Subcutaneous abdominal adipose tissue (tissue), 5 donors: ENCODE data around the gene SIX4.

ENCODE experiments used
- H3K27ac ChIP-seq: one replicate; pipeline ENCODE4 v1.7.0; 2013; ENCODE audit warnings: low read depth, mild to moderate bottlenecking, inconsistent platforms, low read length, moderate library complexity
- H3K27me3 ChIP-seq, 5 donors: one replicate each; pipeline ENCODE4 v1.7.0; 2013; ENCODE audit warnings: low read length in 5 of 5, inconsistent platforms in 1 of 5; ENCODE audit not compliant: control insufficient read depth in 5 of 5, insufficient read depth in 4 of 5
- H3K36me3 ChIP-seq, 5 donors: one replicate each; pipeline ENCODE4 v1.7.0; 2013; ENCODE audit warnings: low read length in 5 of 5; ENCODE audit not compliant: control insufficient read depth in 5 of 5, insufficient read depth in 5 of 5
- H3K4me1 ChIP-seq, 5 donors: one replicate each; pipeline ENCODE4 v1.7.0; 2013; ENCODE audit warnings: low read length in 5 of 5, mild to moderate bottlenecking in 3 of 5, moderate library complexity in 1 of 5; ENCODE audit not compliant: control insufficient read depth in 5 of 5, insufficient read depth in 5 of 5
- H3K4me3 ChIP-seq, 5 donors: one replicate each; pipeline ENCODE4 v1.7.0; 2013; ENCODE audit warnings: low read length in 5 of 5, low read depth in 1 of 5
- H3K9ac ChIP-seq, 5 donors: one replicate each; pipeline ENCODE4 v1.7.0; 2013; ENCODE audit warnings: low read length in 5 of 5, mild to moderate bottlenecking in 4 of 5, moderate library complexity in 3 of 5
- H3K9me3 ChIP-seq, 5 donors: one replicate each; pipeline ENCODE4 v1.7.0; 2013; ENCODE audit warnings: low read length in 5 of 5; ENCODE audit not compliant: control insufficient read depth in 5 of 5
- donor health status: healthy.
- donor health status: healthy.
- donor health status: healthy.
- donor health status: healthy.
- donor health status: healthy.

Gene SIX4

GRCh38 chr14:60670989-60671388, 53.2 kb downstream of the SIX4 start:
- H3K9me3 ChIP-seq: no peaks in the 10 kb centered on the region
- H3K36me3 ChIP-seq: no peaks in the 10 kb centered on the region
- H3K4me1 ChIP-seq: no peaks in the 10 kb centered on the region
- no peak overlapping the region for H3K9ac ChIP-seq
- H3K27ac ChIP-seq: no peak overlapping the region
- no peaks in the 10 kb centered on the region for H3K27me3 ChIP-seq
- H3K4me3 ChIP-seq: no peak overlapping the region

- no peaks in the 10 kb centered on the region for H3K36me3 ChIP-seq
- no peaks in the 10 kb centered on the region for H3K9me3 ChIP-seq
- no peaks in the 10 kb centered on the region for H3K27me3 ChIP-seq
- H3K27ac ChIP-seq: no peak overlapping the region
- H3K4me1 ChIP-seq: no peaks in the 10 kb centered on the region
- H3K9ac ChIP-seq: no peak overlapping the region
- no peak overlapping the region for H3K4me3 ChIP-seq
Observed at GRCh38 chr14:60668431-60669112, 55.6 kb downstream of the SIX4 start.

GRCh38 chr14:60665177-60665550, 59.0 kb downstream of the SIX4 start:
- Histone ChIP-seq H3K36me3 (no peaks in the 10 kb centered on the region), H3K4me3 (no peak overlapping the region), H3K9me3 (no peaks in the 10 kb centered on the region), H3K4me1 (peaks cover 0 to 4% (median 0%) of the 10 kb centered on the region in 5 donors), H3K9ac (no peak overlapping the region), H3K27me3 (no peaks in the 10 kb centered on the region), H3K27ac (no peak overlapping the region)

- Histone ChIP-seq H3K36me3 (no peaks in the 10 kb centered on the region), H3K27me3 (peaks cover 0 to 5% (median under 1%) of the 10 kb centered on the region in 5 donors), H3K27ac (no peak overlapping the region), H3K4me1 (peaks cover under 1 to 16% (median 11%) of the 10 kb centered on the region in 5 donors), H3K9me3 (no peaks in the 10 kb centered on the region), H3K4me3 (no peak overlapping the region), H3K9ac (peak overlapping the region in 1 of 5 donors; percentile 41)
Observed at GRCh38 chr14:60662982-60663381, 61.2 kb downstream of the SIX4 start.

GRCh38 chr14:60661721-60662120, 62.4 kb downstream of the SIX4 start:
- H3K9me3 ChIP-seq: no peaks in the 10 kb centered on the region
- no peak overlapping the region for H3K27ac ChIP-seq
- no peak overlapping the region for H3K4me3 ChIP-seq
- H3K9ac ChIP-seq: no peak overlapping the region
- H3K27me3 ChIP-seq: peaks cover 0 to 10% (median 5%) of the 10 kb centered on the region in 5 donors
- H3K36me3 ChIP-seq: no peaks in the 10 kb centered on the region
- H3K4me1 ChIP-seq: peaks cover 1 to 25% (median 22%) of the 10 kb centered on the region in 5 donors
